Glomerular visceral epithelial cell (primary cell): Measurements from ENCODE around the gene GMDS.
A peak's percentile ranks its signal among the peaks of the same experiment; 100 is the strongest.

Experiments
- DNase-seq: peaks from one replicate; pipeline ENCODE4 v3.0.0-alpha.2; 2016; ENCODE audit errors: extremely low spot score

Gene GMDS

GRCh38 chr6:1614448-1615150 is 630.8 kb downstream of the GMDS start:
- no peak for DNase-seq

GRCh38 chr6:1613688-1614447 is 631.5 kb downstream of the GMDS start:
- DNase-seq: peak; percentile 64

- no peak for DNase-seq
Observed at GRCh38 chr6:1613346-1613687, 632.1 kb downstream of the GMDS start.

- DNase-seq: peak; percentile 51
Observed at GRCh38 chr6:1612974-1613306, 632.5 kb downstream of the GMDS start.

- no peak for DNase-seq
Observed at GRCh38 chr6:1612299-1612973, 633.0 kb downstream of the GMDS start.

- peak; percentile 45 for DNase-seq
Observed at GRCh38 chr6:1611572-1612298, 633.7 kb downstream of the GMDS start.

- peak; percentile 62 for DNase-seq
Observed at GRCh38 chr6:1611322-1611571, 634.2 kb downstream of the GMDS start.

GRCh38 chr6:1610497-1611321 is 634.7 kb downstream of the GMDS start:
- peak; percentile 51 for DNase-seq

- peak; percentile 94 for DNase-seq
Observed at GRCh38 chr6:1609648-1610496, 635.5 kb downstream of the GMDS start, which contains the start of gene FOXC1. TSS of gene FOXC1 (plus strand) at chr6:1609915. CDS start at chr6:1610446, 531 bp downstream.

GRCh38 chr6:1609041-1609647 is 636.3 kb downstream of the GMDS start:
- peak; percentile 47 for DNase-seq

GRCh38 chr6:1608222-1609040 is 637.0 kb downstream of the GMDS start:
- DNase-seq: no peak

GRCh38 chr6:1607516-1608221 is 637.7 kb downstream of the GMDS start:
- no peak for DNase-seq

- no peak for DNase-seq
Observed at GRCh38 chr6:1606780-1607515, 638.5 kb downstream of the GMDS start.

- no peak for DNase-seq
Observed at GRCh38 chr6:1605893-1606779, 639.3 kb downstream of the GMDS start.

- no peak for DNase-seq
Observed at GRCh38 chr6:1605004-1605892, 640.2 kb downstream of the GMDS start.
